Parathyroid adenoma (tissue), 2 donors: ENCODE data around the gene SSBP2.

Experiments
- H2AFZ ChIP-seq: fragments of 300-600 bp; sonication (generic); one replicate; pipeline ENCODE4 v1.7.0; 2017; ENCODE audit warnings: antibody characterized with exemption, mild to moderate bottlenecking
- H3K27ac ChIP-seq: fragments of 300-600 bp; sonication (generic); one replicate; pipeline ENCODE4 v1.7.0; 2017
- H3K27me3 ChIP-seq: fragments of 300-600 bp; sonication (generic); one replicate; pipeline ENCODE4 v1.7.0; 2017; ENCODE audit warnings: low read length; ENCODE audit not compliant: control insufficient read depth, insufficient read depth
- H3K36me3 ChIP-seq: fragments of 300-600 bp; sonication (generic); one replicate; pipeline ENCODE4 v1.7.0; 2017; ENCODE audit warnings: low read length; ENCODE audit not compliant: control insufficient read depth, insufficient read depth
- H3K4me1 ChIP-seq: fragments of 300-600 bp; sonication (generic); one replicate; pipeline ENCODE4 v1.7.0; 2017; ENCODE audit warnings: control low read depth
- H3K4me2 ChIP-seq: fragments of 300-600 bp; sonication (generic); one replicate; pipeline ENCODE4 v1.7.0; 2017; ENCODE audit warnings: low read length
- H3K4me3 ChIP-seq: fragments of 300-600 bp; sonication (generic); one replicate; pipeline ENCODE4 v1.7.0; 2017; ENCODE audit warnings: low read depth, low read length
- H3K79me2 ChIP-seq: fragments of 300-600 bp; sonication (generic); one replicate; pipeline ENCODE4 v1.7.0; 2017; ENCODE audit warnings: control low read depth
- H3K9ac ChIP-seq: fragments of 300-600 bp; sonication (generic); one replicate; pipeline ENCODE4 v1.7.0; 2017; ENCODE audit warnings: mild to moderate bottlenecking
- H3K9me3 ChIP-seq: fragments of 300-600 bp; sonication (generic); one replicate; pipeline ENCODE4 v1.7.0; 2017; ENCODE audit warnings: low read length; ENCODE audit not compliant: control insufficient read depth
- CTCF ChIP-seq: fragments of 300-600 bp; sonication (generic); IDR thresholded peaks from one replicate; pipeline ENCODE4 v1.7.0; 2017; ENCODE audit warnings: antibody characterized with exemption, mild to moderate bottlenecking
- donor health status: primary hyperparathyroidism.

SSBP2 gene

GRCh38 chr5:81698813-81699212 lies 52.1 kb downstream of the SSBP2 start:
- no peaks in the 10 kb centered on the region for H3K27me3 ChIP-seq
- H3K9ac ChIP-seq, result no peak overlapping the region

GRCh38 chr5:81696418-81697397 lies 54.2 kb downstream of the SSBP2 start:
- Histone ChIP-seq H3K27me3 (no peaks in the 10 kb centered on the region), H3K4me2 (no peak overlapping the region), H3K4me3 (no peak overlapping the region), H3K36me3 (no peaks in the 10 kb centered on the region), H3K9me3 (no peaks in the 10 kb centered on the region), H3K79me2 (peaks cover 36% of the 10 kb centered on the region), H3K9ac (no peak overlapping the region), H3K4me1 (peaks cover 2% of the 10 kb centered on the region), H2AFZ (no peak overlapping the region), H3K27ac (no peak overlapping the region)
- no peak for TF ChIP-seq CTCF

More at GRCh38 chr5:81698813-81699212, 52.1 kb downstream of the SSBP2 start:
- Histone ChIP-seq H3K36me3 (no peaks in the 10 kb centered on the region), H3K27ac (no peak overlapping the region), H3K4me2 (no peak overlapping the region), H3K79me2 (peaks cover 39% of the 10 kb centered on the region), H3K9me3 (no peaks in the 10 kb centered on the region), H3K4me3 (no peak overlapping the region), H2AFZ (no peak overlapping the region), H3K4me1 (peaks cover 2% of the 10 kb centered on the region)
- TF ChIP-seq CTCF, result no peak

- Histone ChIP-seq H3K4me3 (no peak overlapping the region), H3K4me1 (peaks cover 2% of the 10 kb centered on the region), H3K4me2 (no peak overlapping the region), H3K27me3 (no peaks in the 10 kb centered on the region), H3K36me3 (no peaks in the 10 kb centered on the region), H3K9ac (no peak overlapping the region), H2AFZ (no peak overlapping the region), H3K27ac (no peak overlapping the region), H3K9me3 (no peaks in the 10 kb centered on the region), H3K79me2 (peaks cover 33% of the 10 kb centered on the region)
- no peak for TF ChIP-seq CTCF
These were observed 56.2 kb downstream of the SSBP2 start for GRCh38 chr5:81694726-81695125.

- no peak for TF ChIP-seq CTCF
- H3K36me3 ChIP-seq, result no peaks in the 10 kb centered on the region
These were observed 62.7 kb downstream of the SSBP2 start for GRCh38 chr5:81688215-81688614.

More at GRCh38 chr5:81688215-81688614, 62.7 kb downstream of the SSBP2 start:
- peaks cover 49% of the 10 kb centered on the region for H3K79me2 ChIP-seq
- no peak overlapping the region for H3K4me2 ChIP-seq
- no peaks in the 10 kb centered on the region for H3K27me3 ChIP-seq
- H3K9me3 ChIP-seq, result no peaks in the 10 kb centered on the region
- no peak overlapping the region for H3K27ac ChIP-seq
- H2AFZ ChIP-seq, result no peak overlapping the region
- H3K9ac ChIP-seq, result no peak overlapping the region
- no peak overlapping the region for H3K4me3 ChIP-seq
- no peaks in the 10 kb centered on the region for H3K4me1 ChIP-seq
